D721Med (cell line): Measurements from ENCODE around the gene CORO2B.

Source experiments
- DNase-seq: peaks from one replicate; pipeline ENCODE4 v3.0.0; 2011; ENCODE audit warnings: low spot score; ENCODE audit not compliant: insufficient read length
- FAIRE-seq: peaks from 2 replicates; lab custom pipeline; 2011; peaks lifted over from hg19 to GRCh38; lab: Jason Lieb, UNC
- CTCF ChIP-seq: IDR thresholded peaks from 2 replicates; pipeline ENCODE4 v1.5.1; 2012; ENCODE audit warnings: mild to moderate bottlenecking, control low read depth; ENCODE audit not compliant: insufficient read depth; ENCODE audit errors: missing control alignments

CORO2B gene

GRCh38 chr15:68683026-68683425, 104.2 kb downstream of the CORO2B start:
- no peak for TF ChIP-seq CTCF
- no peak for DNase-seq
- FAIRE-seq = no peak

GRCh38 chr15:68683551-68683950, 104.8 kb downstream of the CORO2B start:
- TF ChIP-seq CTCF = no peak

GRCh38 chr15:68684476-68684875, 105.7 kb downstream of the CORO2B start:
- no peak for TF ChIP-seq CTCF
- no peak for DNase-seq
- no peak for FAIRE-seq

More at GRCh38 chr15:68683551-68683950, 104.8 kb downstream of the CORO2B start:
- FAIRE-seq (no peak), DNase-seq (no peak)

- no peak for TF ChIP-seq CTCF
- DNase-seq (no peak), FAIRE-seq (no peak)
These were observed 108.4 kb downstream of the CORO2B start for GRCh38 chr15:68687136-68687735.

- DNase-seq (no peak), FAIRE-seq (no peak)
- no peak for TF ChIP-seq CTCF
These were observed 112.9 kb downstream of the CORO2B start for GRCh38 chr15:68691705-68692104.

- DNase-seq (no peak), FAIRE-seq (no peak)
- no peak for TF ChIP-seq CTCF
These were observed 114.3 kb downstream of the CORO2B start for GRCh38 chr15:68693071-68693470.

GRCh38 chr15:68694111-68694510, 115.3 kb downstream of the CORO2B start:
- no peak for DNase-seq
- no peak for TF ChIP-seq CTCF
- no peak for FAIRE-seq
